ENCODE measurements around the gene USP17L19.
"Not testable (repeated sequence)": the region's sequence is repeated elsewhere in the genome, so short reads cannot be mapped to it uniquely, and the experiment has no call there.

USP17L19 gene

GRCh38 chr4:9234085-9234484, 19.1 kb upstream of the USP17L19 start, which contains the start of gene USP17L15:
TSS of gene USP17L15 (plus strand) at chr4:9234385. CDS start at chr4:9234385, 0 bp downstream.
- POLR2A ChIA-PET; H3K4me3 ChIP-seq (ENCODE audit: control insufficient read depth in 1 of 7, extremely low read depth in 1 of 7, insufficient read depth in 4 of 7, low read depth in 2 of 7, low read length in 6 of 7); H3K4me1 ChIP-seq (ENCODE audit: control extremely low read depth in 1 of 4, control insufficient read depth in 4 of 4, insufficient read depth in 4 of 4, low read length in 3 of 4); DNase-seq; H3K36me3 ChIP-seq (ENCODE audit: control insufficient read depth in 4 of 4, insufficient read depth in 4 of 4, low read length in 3 of 4); H3K9me3 ChIP-seq (ENCODE audit: control extremely low read depth in 1 of 5, control insufficient read depth in 4 of 5, insufficient read depth in 2 of 5, low read depth in 1 of 5, low read length in 4 of 5); H3K27me3 ChIP-seq (replicated peaks in 2 of 5; ENCODE audit: control insufficient read depth in 4 of 5, insufficient read depth in 5 of 5, low read length in 4 of 5); CTCF ChIA-PET; H3K27ac ChIP-seq (ENCODE audit: insufficient read depth in 1 of 2, low read depth in 1 of 2, low read length in 2 of 2, poor library complexity in 1 of 2, severe bottlenecking in 2 of 2): not testable (repeated sequence)
- WGBS (ENCODE audit: insufficient coverage) = no CpG with 5 or more reads among the region's 15 CpGs

GRCh38 chr4:9238461-9238860, 14.7 kb upstream of the USP17L19 start:
- no CpG with 5 or more reads among the region's 12 CpGs for WGBS (ENCODE audit: insufficient coverage)
- CTCF ChIA-PET; H3K4me1 ChIP-seq (ENCODE audit: control extremely low read depth in 1 of 4, control insufficient read depth in 4 of 4, insufficient read depth in 4 of 4, low read length in 3 of 4); H3K27me3 ChIP-seq (replicated peaks in 2 of 5; ENCODE audit: control insufficient read depth in 4 of 5, insufficient read depth in 5 of 5, low read length in 4 of 5); H3K9me3 ChIP-seq (ENCODE audit: control extremely low read depth in 1 of 5, control insufficient read depth in 4 of 5, insufficient read depth in 2 of 5, low read depth in 1 of 5, low read length in 4 of 5); POLR2A ChIA-PET; H3K4me3 ChIP-seq (ENCODE audit: control insufficient read depth in 1 of 7, extremely low read depth in 1 of 7, insufficient read depth in 4 of 7, low read depth in 2 of 7, low read length in 6 of 7); H3K36me3 ChIP-seq (ENCODE audit: control insufficient read depth in 4 of 4, insufficient read depth in 4 of 4, low read length in 3 of 4); H3K27ac ChIP-seq (ENCODE audit: insufficient read depth in 1 of 2, low read depth in 1 of 2, low read length in 2 of 2, poor library complexity in 1 of 2, severe bottlenecking in 2 of 2): not testable (repeated sequence)
- DNase-seq = peak in 1 of 3 donors; percentile 0

- H3K36me3 ChIP-seq (ENCODE audit: control insufficient read depth in 4 of 4, insufficient read depth in 4 of 4, low read length in 3 of 4); DNase-seq; H3K27ac ChIP-seq (ENCODE audit: insufficient read depth in 1 of 2, low read depth in 1 of 2, low read length in 2 of 2, poor library complexity in 1 of 2, severe bottlenecking in 2 of 2); CTCF ChIA-PET; H3K9me3 ChIP-seq (ENCODE audit: control extremely low read depth in 1 of 5, control insufficient read depth in 4 of 5, insufficient read depth in 2 of 5, low read depth in 1 of 5, low read length in 4 of 5); H3K27me3 ChIP-seq (replicated peaks in 2 of 5; ENCODE audit: control insufficient read depth in 4 of 5, insufficient read depth in 5 of 5, low read length in 4 of 5); H3K4me1 ChIP-seq (ENCODE audit: control extremely low read depth in 1 of 4, control insufficient read depth in 4 of 4, insufficient read depth in 4 of 4, low read length in 3 of 4); POLR2A ChIA-PET; H3K4me3 ChIP-seq (ENCODE audit: control insufficient read depth in 1 of 7, extremely low read depth in 1 of 7, insufficient read depth in 4 of 7, low read depth in 2 of 7, low read length in 6 of 7): not testable (repeated sequence)
- WGBS (ENCODE audit: insufficient coverage) = no CpG with 5 or more reads among the region's 14 CpGs
Observed at GRCh38 chr4:9243579-9243978, 9.6 kb upstream of the USP17L19 start, which contains the start of gene USP17L17. TSS of gene USP17L17 (plus strand) at chr4:9243879. CDS start at chr4:9243879, 0 bp downstream.

- H3K4me3 ChIP-seq (ENCODE audit: control insufficient read depth in 1 of 7, extremely low read depth in 1 of 7, insufficient read depth in 4 of 7, low read depth in 2 of 7, low read length in 6 of 7); H3K4me1 ChIP-seq (ENCODE audit: control extremely low read depth in 1 of 4, control insufficient read depth in 4 of 4, insufficient read depth in 4 of 4, low read length in 3 of 4); H3K27me3 ChIP-seq (replicated peaks in 2 of 5; ENCODE audit: control insufficient read depth in 4 of 5, insufficient read depth in 5 of 5, low read length in 4 of 5); H3K9me3 ChIP-seq (ENCODE audit: control extremely low read depth in 1 of 5, control insufficient read depth in 4 of 5, insufficient read depth in 2 of 5, low read depth in 1 of 5, low read length in 4 of 5); POLR2A ChIA-PET; CTCF ChIA-PET; DNase-seq; H3K27ac ChIP-seq (ENCODE audit: insufficient read depth in 1 of 2, low read depth in 1 of 2, low read length in 2 of 2, poor library complexity in 1 of 2, severe bottlenecking in 2 of 2); H3K36me3 ChIP-seq (ENCODE audit: control insufficient read depth in 4 of 4, insufficient read depth in 4 of 4, low read length in 3 of 4): not testable (repeated sequence)
- WGBS (ENCODE audit: insufficient coverage) = no CpG with 5 or more reads among the region's 26 CpGs
Observed at GRCh38 chr4:9247953-9248680, 5.1 kb upstream of the USP17L19 start, which contains the start of gene USP17L18. TSS of gene USP17L18 (plus strand) at chr4:9248630. CDS start at chr4:9248630, 0 bp downstream.

- H3K27ac ChIP-seq (ENCODE audit: insufficient read depth in 1 of 2, low read depth in 1 of 2, low read length in 2 of 2, poor library complexity in 1 of 2, severe bottlenecking in 2 of 2); H3K4me3 ChIP-seq (ENCODE audit: control insufficient read depth in 1 of 7, extremely low read depth in 1 of 7, insufficient read depth in 4 of 7, low read depth in 2 of 7, low read length in 6 of 7); H3K4me1 ChIP-seq (ENCODE audit: control extremely low read depth in 1 of 4, control insufficient read depth in 4 of 4, insufficient read depth in 4 of 4, low read length in 3 of 4); H3K27me3 ChIP-seq (replicated peaks in 2 of 5; ENCODE audit: control insufficient read depth in 4 of 5, insufficient read depth in 5 of 5, low read length in 4 of 5); POLR2A ChIA-PET; H3K36me3 ChIP-seq (ENCODE audit: control insufficient read depth in 4 of 4, insufficient read depth in 4 of 4, low read length in 3 of 4); H3K9me3 ChIP-seq (ENCODE audit: control extremely low read depth in 1 of 5, control insufficient read depth in 4 of 5, insufficient read depth in 2 of 5, low read depth in 1 of 5, low read length in 4 of 5); DNase-seq; CTCF ChIA-PET: not testable (repeated sequence)
- WGBS (ENCODE audit: insufficient coverage) = no CpG with 5 or more reads among the region's 15 CpGs
Observed at GRCh38 chr4:9257824-9258223, 4.6 kb downstream of the USP17L19 start, which contains the start of gene USP17L20. TSS of gene USP17L20 (plus strand) at chr4:9258124. CDS start at chr4:9258124, 0 bp downstream.

- H3K4me1 ChIP-seq (ENCODE audit: control extremely low read depth in 1 of 4, control insufficient read depth in 4 of 4, insufficient read depth in 4 of 4, low read length in 3 of 4); H3K27ac ChIP-seq (ENCODE audit: insufficient read depth in 1 of 2, low read depth in 1 of 2, low read length in 2 of 2, poor library complexity in 1 of 2, severe bottlenecking in 2 of 2); H3K9me3 ChIP-seq (ENCODE audit: control extremely low read depth in 1 of 5, control insufficient read depth in 4 of 5, insufficient read depth in 2 of 5, low read depth in 1 of 5, low read length in 4 of 5); POLR2A ChIA-PET; H3K27me3 ChIP-seq (replicated peaks in 2 of 5; ENCODE audit: control insufficient read depth in 4 of 5, insufficient read depth in 5 of 5, low read length in 4 of 5); DNase-seq; CTCF ChIA-PET; H3K36me3 ChIP-seq (ENCODE audit: control insufficient read depth in 4 of 4, insufficient read depth in 4 of 4, low read length in 3 of 4); H3K4me3 ChIP-seq (ENCODE audit: control insufficient read depth in 1 of 7, extremely low read depth in 1 of 7, insufficient read depth in 4 of 7, low read depth in 2 of 7, low read length in 6 of 7): not testable (repeated sequence)
- no CpG with 5 or more reads among the region's 13 CpGs for WGBS (ENCODE audit: insufficient coverage)
Observed at GRCh38 chr4:9262572-9262971, 9.4 kb downstream of the USP17L19 start, which contains the start of gene USP17L21. TSS of gene USP17L21 (plus strand) at chr4:9262872. CDS start at chr4:9262872, 0 bp downstream.

GRCh38 chr4:9267319-9267718, 14.1 kb downstream of the USP17L19 start, which contains the start of gene USP17L22:
TSS of gene USP17L22 (plus strand) at chr4:9267619. CDS start at chr4:9267619, 0 bp downstream.
- CTCF ChIA-PET; H3K27me3 ChIP-seq (replicated peaks in 2 of 5; ENCODE audit: control insufficient read depth in 4 of 5, insufficient read depth in 5 of 5, low read length in 4 of 5): not testable (repeated sequence)
- no CpG with 5 or more reads among the region's 15 CpGs for WGBS (ENCODE audit: insufficient coverage)

More at GRCh38 chr4:9267319-9267718, 14.1 kb downstream of the USP17L19 start, which contains the start of gene USP17L22:
- POLR2A ChIA-PET; H3K36me3 ChIP-seq (ENCODE audit: control insufficient read depth in 4 of 4, insufficient read depth in 4 of 4, low read length in 3 of 4); DNase-seq; H3K4me3 ChIP-seq (ENCODE audit: control insufficient read depth in 1 of 7, extremely low read depth in 1 of 7, insufficient read depth in 4 of 7, low read depth in 2 of 7, low read length in 6 of 7); H3K4me1 ChIP-seq (ENCODE audit: control extremely low read depth in 1 of 4, control insufficient read depth in 4 of 4, insufficient read depth in 4 of 4, low read length in 3 of 4); H3K9me3 ChIP-seq (ENCODE audit: control extremely low read depth in 1 of 5, control insufficient read depth in 4 of 5, insufficient read depth in 2 of 5, low read depth in 1 of 5, low read length in 4 of 5); H3K27ac ChIP-seq (ENCODE audit: insufficient read depth in 1 of 2, low read depth in 1 of 2, low read length in 2 of 2, poor library complexity in 1 of 2, severe bottlenecking in 2 of 2): not testable (repeated sequence)
